Fibroblast of the aortic adventitia (primary cell): ENCODE data around the gene MCEMP1. TPM values are rescaled to one million over a fixed set of nuclear protein-coding genes. Genes with fewer than 3 reads are reported as not detected.

Experiments
- DNase-seq: peaks from one replicate; pipeline ENCODE4 v3.0.0-alpha.2; 2010; ENCODE audit warnings: low read depth
- H3K4me3 ChIP-seq: 2 replicates; pipeline ENCODE4 v1.5.1; 2011; ENCODE audit warnings: low read depth, mild to moderate bottlenecking, control low read depth, low read length, moderate library complexity
- CTCF ChIP-seq: IDR thresholded peaks from 2 replicates; pipeline ENCODE4 v1.5.1; 2011; ENCODE audit warnings: mild to moderate bottlenecking, low read length, control low read depth, inconsistent platforms; ENCODE audit not compliant: insufficient read depth
- total RNA-seq: library from RNA; depleted of rRNA; stranded (reverse); fragments of >200 nt; gene quantifications from 2 replicates; pipeline ENCODE4 v1.2.3, GENCODE V29; 2012; ENCODE audit warnings: low replicate concordance

The MCEMP1 gene
- total RNA-seq, 1 donor: not detected

DNA sequence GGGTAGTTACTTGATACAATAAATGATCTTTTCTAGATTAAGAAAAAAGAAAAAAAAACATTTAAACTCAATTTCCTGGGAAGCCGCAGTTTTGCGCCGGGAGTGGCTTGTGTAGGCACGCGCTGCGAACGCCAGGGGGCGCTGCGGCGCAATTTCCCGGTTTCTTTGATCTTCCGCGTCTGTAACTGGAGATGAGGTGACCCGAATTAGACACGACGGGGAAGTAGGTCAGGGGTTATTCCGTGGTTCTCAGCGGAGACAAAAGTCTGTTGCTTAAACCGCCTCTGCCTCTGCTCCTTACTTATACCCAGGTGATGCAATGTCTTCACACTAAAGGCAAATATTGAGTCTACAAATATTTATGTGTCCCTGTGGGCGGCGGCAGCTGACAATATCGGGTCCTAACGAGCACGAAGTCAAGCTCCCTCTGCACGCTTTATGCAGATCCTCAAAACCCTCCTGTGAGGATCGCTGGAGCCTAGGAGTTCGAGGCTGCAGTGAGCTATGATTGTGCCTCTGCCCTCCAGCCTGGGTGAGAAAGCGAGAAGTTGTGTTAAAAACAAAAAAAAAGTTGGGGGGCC lies 24.7 kb upstream of the MCEMP1 start:
- peak overlapping the region; percentile 50 for H3K4me3 ChIP-seq
- peak; percentile 98 for TF ChIP-seq CTCF
- peak; percentile 70 for DNase-seq

GRCh38 chr19:7654401-7654800 lies 22.5 kb upstream of the MCEMP1 start:
- no peak for TF ChIP-seq CTCF
- H3K4me3 ChIP-seq: no peak overlapping the region
- peak; percentile 19 for DNase-seq

DNA sequence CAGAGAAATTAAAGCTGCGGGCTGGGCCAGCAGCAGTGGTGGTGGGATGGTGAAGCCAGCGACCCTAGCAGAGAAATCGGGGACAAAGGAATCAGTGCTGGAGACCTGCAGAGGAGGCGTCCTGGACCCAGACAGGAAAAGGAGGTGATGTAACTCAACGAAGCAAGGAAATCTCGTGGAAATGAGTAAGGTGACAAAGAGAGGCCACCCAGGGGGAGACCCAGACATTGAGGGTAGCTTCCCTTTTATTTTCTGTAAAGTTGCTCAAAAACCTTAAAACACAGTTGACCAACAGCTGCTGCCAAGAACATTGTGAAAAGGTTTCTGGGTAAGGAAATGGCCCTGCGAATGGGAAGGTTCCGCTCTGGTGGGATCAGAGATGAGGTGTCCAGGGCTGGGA lies 21.3 kb upstream of the MCEMP1 start:
- DNase-seq: no peak
- no peak overlapping the region for H3K4me3 ChIP-seq
- TF ChIP-seq CTCF: no peak

GRCh38 chr19:7657131-7657751 lies 19.6 kb upstream of the MCEMP1 start:
- no peak for DNase-seq
- no peak for TF ChIP-seq CTCF
- H3K4me3 ChIP-seq: no peak overlapping the region

- H3K4me3 ChIP-seq: no peak overlapping the region
- no peak for TF ChIP-seq CTCF
- no peak for DNase-seq
Measured at GRCh38 chr19:7658219-7658686, 18.6 kb upstream of the MCEMP1 start.

- H3K4me3 ChIP-seq: no peak overlapping the region
- no peak for DNase-seq
- TF ChIP-seq CTCF: no peak
Measured at GRCh38 chr19:7661744-7662538, 14.9 kb upstream of the MCEMP1 start.
